Left ventricle myocardium inferior (tissue), 1 donor: Measurements from ENCODE around the gene PCDHB10. TPM values are rescaled to one million over a fixed set of nuclear protein-coding genes. Genes with fewer than 3 reads are reported as not detected.
"Not testable (repeated sequence)": the region's sequence is repeated elsewhere in the genome, so short reads cannot be mapped to it uniquely, and the experiment has no call there.

ENCODE experiments used
- DNase-seq: peaks from one replicate; pipeline ENCODE4 v3.0.0-alpha.2; 2020
- H3K27ac ChIP-seq: fragments of 200-600 bp; replicated peaks from 2 replicates; pipeline ENCODE4 v1.8.0; 2021
- H3K27me3 ChIP-seq: fragments of 200-600 bp; 2 replicates; pipeline ENCODE4 v1.8.0; 2021; ENCODE audit warnings: low read depth
- H3K36me3 ChIP-seq: fragments of 200-600 bp; 2 replicates; pipeline ENCODE4 v1.8.0; 2021
- H3K4me1 ChIP-seq: fragments of 200-600 bp; 2 replicates; pipeline ENCODE4 v1.8.0; 2021
- H3K4me3 ChIP-seq: fragments of 200-600 bp; 2 replicates; pipeline ENCODE4 v1.8.0; 2021; ENCODE audit warnings: mild to moderate bottlenecking, moderate library complexity
- H3K9me3 ChIP-seq: fragments of 200-600 bp; replicated peaks from 2 replicates; pipeline ENCODE4 v1.8.0; 2021
- CTCF ChIP-seq: fragments of 200-600 bp; IDR thresholded peaks from 2 replicates; pipeline ENCODE4 v1.8.0; 2021; ENCODE audit warnings: antibody characterized with exemption, mild to moderate bottlenecking, borderline replicate concordance
- intact Hi-C: fragments of 100-400 bp; cut with micrococcal nuclease; formaldehyde crosslinking; loops from one replicate; pipeline ENCODE4 v1.11.0; 2022
- long read RNA-seq: library from polyadenylated mRNA; unstranded; transcript quantifications from one replicate; pipeline ENCODE4 v2.0.0, GENCODE V29; 2021
- total RNA-seq: library from RNA; stranded (reverse); fragmentation: NEBNext Ultra II Directional; extraction: Animal tissue kit (Norgen Biotek cat#: 25700); gene quantifications from one replicate; pipeline ENCODE4 v1.2.1, GENCODE V29; 2021
- donor health status: DM: no; HTN: yes; CAD: no; lungs with severe emphysema.

The PCDHB10 gene
- total RNA-seq, result 0.63 TPM
- long read RNA-seq, result 0 reads

DNA sequence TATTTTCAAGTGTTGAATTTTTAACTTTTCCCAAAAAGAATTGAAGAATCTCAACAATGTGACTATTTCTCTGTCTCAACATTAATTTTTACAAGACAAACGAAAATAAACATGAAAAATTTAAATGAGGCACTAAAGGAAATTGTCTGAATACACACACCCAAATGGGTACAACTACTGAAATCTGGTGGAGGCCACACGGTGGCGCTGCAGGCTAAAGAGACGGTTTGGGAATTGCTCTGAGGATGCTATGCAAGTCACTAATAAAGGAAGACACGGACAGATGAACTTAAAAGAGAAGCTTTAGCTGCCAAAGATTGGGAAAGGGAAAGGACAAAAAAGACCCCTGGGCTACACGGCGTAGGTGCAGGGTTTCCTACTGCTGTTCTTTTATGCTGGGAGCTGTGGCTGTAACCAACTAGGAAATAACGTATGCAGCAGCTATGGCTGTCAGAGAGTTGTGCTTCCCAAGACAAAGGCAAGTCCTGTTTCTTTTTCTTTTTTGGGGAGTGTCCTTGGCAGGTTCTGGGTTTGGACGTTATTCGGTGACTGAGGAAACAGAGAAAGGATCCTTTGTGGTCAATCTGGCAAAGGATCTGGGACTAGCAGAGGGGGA is at the start of gene PCDHB10:
Gene PCDHB10 (plus strand): TSS at position 244 of the 616 bp plus-strand sequence. CDS start 200 bp downstream, at position 444.
- no peak within 1 kb of the TSS for H3K27ac ChIP-seq
- peak; percentile 49 for TF ChIP-seq CTCF
- H3K36me3 ChIP-seq, result peaks cover 12% of the 10 kb centered on the region
- intact Hi-C loops, result no loop called here
- no peak for DNase-seq
- H3K27me3 ChIP-seq, result peaks cover 48% of the 10 kb centered on the region
- H3K4me1 ChIP-seq, result no peaks in the 10 kb centered on the region
- peaks cover 90% of the 10 kb centered on the region for H3K9me3 ChIP-seq
- no peak within 1 kb of the TSS for H3K4me3 ChIP-seq

DNA sequence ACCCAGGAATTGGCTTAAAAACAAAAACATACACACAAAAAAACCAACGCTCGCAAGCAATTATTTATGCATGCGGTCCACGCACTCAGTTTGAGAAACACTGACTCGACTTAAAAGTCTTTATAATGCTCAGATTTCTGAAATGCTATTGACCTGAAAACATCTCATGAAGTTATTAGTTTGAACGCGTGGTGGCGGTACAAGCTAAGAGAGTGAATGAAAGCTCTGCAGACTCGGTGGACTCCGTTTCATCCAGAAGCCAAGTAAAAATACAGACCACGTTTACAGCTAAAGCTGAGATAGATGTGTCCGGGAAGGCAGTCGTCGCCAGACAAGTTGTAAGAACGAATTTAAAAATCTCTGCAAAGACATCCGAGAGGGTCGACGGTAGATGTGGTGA is 42.3 kb upstream of the PCDHB10 start, which contains the start of gene PCDHB6:
Gene PCDHB6 (plus strand): TSS at position 246 of the 400 bp plus-strand sequence. CDS start 201 bp downstream, outside the sequence.
- H3K9me3 ChIP-seq, result peaks cover 90% of the 10 kb centered on the region
- TF ChIP-seq CTCF, result no peak
- DNase-seq, result no peak
- peaks cover 50% of the 10 kb centered on the region for H3K27me3 ChIP-seq
- peak within 1 kb of the TSS; percentile 37 for H3K4me3 ChIP-seq
- no peaks in the 10 kb centered on the region for H3K4me1 ChIP-seq
- H3K27ac ChIP-seq, result no peak within 1 kb of the TSS
- H3K36me3 ChIP-seq, result no peaks in the 10 kb centered on the region
- intact Hi-C loops, result no loop called here

DNA sequence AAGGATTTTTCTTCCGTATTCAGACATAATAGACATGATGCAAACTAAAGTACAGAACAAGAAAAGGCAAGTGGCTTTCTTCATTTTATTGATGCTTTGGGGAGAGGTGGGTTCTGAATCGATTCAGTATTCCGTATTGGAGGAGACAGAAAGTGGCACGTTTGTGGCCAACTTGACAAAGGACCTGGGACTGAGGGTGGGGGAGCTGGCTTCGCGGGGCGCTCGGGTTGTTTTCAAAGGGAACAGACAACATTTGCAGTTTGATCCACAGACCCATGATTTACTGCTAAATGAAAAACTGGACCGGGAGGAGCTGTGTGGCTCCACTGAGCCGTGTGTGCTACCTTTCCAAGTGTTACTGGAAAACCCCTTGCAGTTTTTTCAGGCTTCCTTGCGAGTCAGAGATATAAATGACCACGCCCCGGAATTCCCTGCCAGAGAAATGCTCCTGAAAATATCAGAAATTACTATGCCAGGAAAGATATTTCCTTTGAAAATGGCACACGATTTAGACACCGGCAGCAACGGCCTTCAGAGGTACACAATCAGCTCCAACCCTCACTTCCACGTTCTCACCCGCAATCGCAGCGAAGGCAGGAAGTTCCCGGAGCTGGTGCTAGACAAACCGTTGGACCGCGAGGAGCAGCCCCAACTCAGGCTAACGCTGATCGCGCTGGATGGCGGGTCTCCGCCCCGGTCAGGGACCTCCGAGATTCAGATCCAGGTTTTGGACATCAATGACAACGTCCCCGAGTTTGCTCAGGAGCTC is 41.7 kb upstream of the PCDHB10 start:
- Histone ChIP-seq H3K27ac (no peak overlapping the region), H3K27me3 (peaks cover 52% of the 10 kb centered on the region), H3K4me3 (peak overlapping the region; percentile 37), H3K9me3 (peaks cover 96% of the 10 kb centered on the region), H3K36me3 (no peaks in the 10 kb centered on the region), H3K4me1 (no peaks in the 10 kb centered on the region)
- no peak for TF ChIP-seq CTCF
- no peak for DNase-seq
- intact Hi-C loops, result no loop called here

DNA sequence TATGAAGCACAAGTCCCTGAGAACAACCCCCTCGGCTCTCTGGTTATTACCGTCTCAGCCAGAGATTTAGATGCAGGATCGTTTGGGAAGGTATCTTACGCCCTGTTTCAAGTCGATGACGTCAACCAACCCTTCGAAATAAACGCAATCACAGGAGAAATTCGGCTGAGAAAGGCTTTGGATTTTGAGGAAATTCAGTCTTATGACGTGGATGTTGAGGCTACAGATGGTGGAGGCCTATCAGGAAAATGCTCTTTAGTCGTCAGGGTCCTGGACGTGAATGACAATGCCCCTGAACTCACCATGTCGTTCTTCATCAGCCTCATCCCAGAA is 41.2 kb upstream of the PCDHB10 start:
- Histone ChIP-seq H3K4me1 (no peaks in the 10 kb centered on the region), H3K9me3 (peaks cover 96% of the 10 kb centered on the region), H3K27me3 (peaks cover 58% of the 10 kb centered on the region), H3K4me3 (peak overlapping the region; percentile 37), H3K27ac (no peak overlapping the region), H3K36me3 (no peaks in the 10 kb centered on the region)
- TF ChIP-seq CTCF, result no peak
- intact Hi-C loops, result no loop called here
- DNase-seq, result no peak

GRCh38 chr5:141151632-141152031 is 40.5 kb upstream of the PCDHB10 start:
- intact Hi-C loops, H3K36me3 ChIP-seq, H3K4me1 ChIP-seq, H3K4me3 ChIP-seq, DNase-seq, H3K27ac ChIP-seq: not testable (repeated sequence)
- peaks cover 65% of the 10 kb centered on the region for H3K27me3 ChIP-seq
- peaks cover 96% of the 10 kb centered on the region for H3K9me3 ChIP-seq

DNA sequence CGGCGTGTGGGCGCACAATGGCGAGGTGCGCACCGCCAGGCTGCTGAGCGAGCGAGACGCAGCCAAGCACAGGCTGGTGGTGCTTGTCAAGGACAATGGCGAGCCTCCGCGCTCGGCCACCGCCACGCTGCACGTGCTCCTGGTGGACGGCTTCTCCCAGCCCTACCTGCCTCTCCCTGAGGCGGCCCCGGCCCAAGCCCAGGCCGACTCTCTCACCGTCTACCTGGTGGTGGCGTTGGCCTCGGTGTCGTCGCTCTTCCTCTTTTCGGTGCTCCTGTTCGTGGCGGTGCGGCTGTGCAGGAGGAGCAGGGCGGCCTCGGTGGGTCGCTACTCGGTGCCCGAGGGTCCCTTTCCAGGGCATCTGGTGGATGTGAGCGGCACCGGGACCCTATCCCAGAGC is 40.1 kb upstream of the PCDHB10 start:
- H3K27ac ChIP-seq, H3K36me3 ChIP-seq, H3K4me3 ChIP-seq, intact Hi-C loops, DNase-seq, H3K4me1 ChIP-seq: not testable (repeated sequence)
- Histone ChIP-seq H3K27me3 (peaks cover 69% of the 10 kb centered on the region), H3K9me3 (peaks cover 96% of the 10 kb centered on the region)
